Adrenal gland (tissue), 5 donors: ENCODE results near the gene CADPS.

Experiments used
- POLR2A ChIP-seq, 2 donors: fragments of 450-650 bp; IDR thresholded peaks; one replicate each; pipeline ENCODE4 v1.6.1; 2017; ENCODE audit warnings: antibody characterized with exemption in 2 of 2, mild to moderate bottlenecking in 2 of 2, moderate library complexity in 1 of 2
- TF ChIP-seq, protein P1 (sequence below), 6 experiments: fragments of 450-650 bp in 4 of 6; fragments of 200-600 bp in 2 of 6; sonication (generic) in 1 of 6; IDR thresholded peaks; 1 replicate in 5 of 6; 2 replicates in 1 of 6; pipeline versions ENCODE4 v1.5.1 to v1.8.0; 2016 to 2021; ENCODE audit warnings: antibody characterized with exemption in 6 of 6, mild to moderate bottlenecking in 2 of 6, moderate library complexity in 1 of 6
- donor health status: DM: no; HTN: no; CAD: no.

DNA sequence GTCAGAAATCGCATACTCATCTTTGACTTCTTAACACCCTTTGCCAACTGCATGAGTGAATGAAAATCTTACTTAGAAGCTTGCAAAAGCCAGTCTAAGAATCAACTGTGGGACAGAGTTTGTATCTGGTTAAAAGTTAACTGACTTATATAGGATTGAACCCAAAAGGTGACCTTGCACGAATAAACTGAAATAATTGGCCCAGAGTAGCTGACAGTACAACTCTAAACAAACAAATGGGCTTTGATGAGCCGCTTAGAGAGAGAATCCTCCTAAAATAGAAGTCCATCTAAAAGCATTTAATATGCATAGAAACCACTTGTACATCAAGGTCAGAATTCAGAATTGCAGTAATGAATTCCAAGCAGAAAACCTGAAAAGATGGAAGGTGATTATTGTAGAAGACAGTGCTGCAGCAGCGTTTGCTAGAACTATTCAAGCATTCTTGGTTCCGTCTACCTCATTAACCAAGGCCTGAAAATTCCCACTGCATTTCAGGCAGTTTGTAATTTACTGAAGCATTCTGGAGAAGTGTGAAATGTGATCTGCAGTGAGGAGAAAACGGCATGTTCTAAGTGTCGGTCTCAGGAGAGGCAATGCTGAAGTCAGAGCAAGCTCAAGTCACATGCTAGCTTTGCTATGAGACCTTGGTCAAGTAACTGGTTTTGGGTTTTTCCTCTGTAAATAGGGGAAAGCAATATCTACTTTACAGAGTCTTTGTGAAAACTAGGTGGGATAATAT lies 103.7 kb downstream of the CADPS start:
- TF ChIP-seq, protein P1, sequence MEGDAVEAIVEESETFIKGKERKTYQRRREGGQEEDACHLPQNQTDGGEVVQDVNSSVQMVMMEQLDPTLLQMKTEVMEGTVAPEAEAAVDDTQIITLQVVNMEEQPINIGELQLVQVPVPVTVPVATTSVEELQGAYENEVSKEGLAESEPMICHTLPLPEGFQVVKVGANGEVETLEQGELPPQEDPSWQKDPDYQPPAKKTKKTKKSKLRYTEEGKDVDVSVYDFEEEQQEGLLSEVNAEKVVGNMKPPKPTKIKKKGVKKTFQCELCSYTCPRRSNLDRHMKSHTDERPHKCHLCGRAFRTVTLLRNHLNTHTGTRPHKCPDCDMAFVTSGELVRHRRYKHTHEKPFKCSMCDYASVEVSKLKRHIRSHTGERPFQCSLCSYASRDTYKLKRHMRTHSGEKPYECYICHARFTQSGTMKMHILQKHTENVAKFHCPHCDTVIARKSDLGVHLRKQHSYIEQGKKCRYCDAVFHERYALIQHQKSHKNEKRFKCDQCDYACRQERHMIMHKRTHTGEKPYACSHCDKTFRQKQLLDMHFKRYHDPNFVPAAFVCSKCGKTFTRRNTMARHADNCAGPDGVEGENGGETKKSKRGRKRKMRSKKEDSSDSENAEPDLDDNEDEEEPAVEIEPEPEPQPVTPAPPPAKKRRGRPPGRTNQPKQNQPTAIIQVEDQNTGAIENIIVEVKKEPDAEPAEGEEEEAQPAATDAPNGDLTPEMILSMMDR (IDR thresholded peaks at IDR 0.05): no peak
- no peak for TF ChIP-seq POLR2A (IDR thresholded peaks at IDR 0.05)
